SU-DHL-6 (cell line): Measurements from ENCODE around the gene IDH2.

ENCODE experiments used
- EZH2phosphoT487 ChIP-seq: fragments of 200-600 bp; sonication (generic), shearing (Covaris generic); conservative IDR thresholded peaks from 2 replicates; pipeline ENCODE4 v1.6.1; 2018; ENCODE audit warnings: mild to moderate bottlenecking, antibody characterized with exemption, low read length, moderate library complexity, mixed read lengths
- TF ChIP-seq, protein P1 (sequence below): fragments of 200-600 bp; sonication (generic); IDR thresholded peaks from one replicate; pipeline ENCODE4 v1.5.1; 2017; ENCODE audit warnings: antibody characterized with exemption, mild to moderate bottlenecking, low read length, moderate library complexity; ENCODE audit not compliant: insufficient read depth, poor library complexity, severe bottlenecking

DNA sequence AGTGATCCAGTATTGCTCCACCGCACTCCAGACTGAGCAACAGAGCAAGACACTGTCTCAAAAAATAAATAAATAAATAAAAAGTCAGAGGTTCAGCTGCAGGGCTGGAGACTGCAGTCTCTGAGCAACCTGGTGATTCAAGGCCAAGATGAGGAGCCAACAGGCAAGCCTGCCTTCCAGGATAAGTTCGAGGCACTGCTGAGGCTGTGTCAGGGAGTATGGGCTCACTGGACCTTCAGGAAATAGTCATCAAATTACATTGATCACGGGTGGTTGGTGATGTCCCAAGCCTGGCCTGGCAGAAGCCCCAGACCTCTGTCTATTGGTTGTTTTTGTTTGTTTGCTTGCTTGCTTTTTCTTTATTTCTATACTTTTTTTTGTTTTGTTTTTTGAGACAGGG lies 41.5 kb downstream of the IDH2 start:
- TF ChIP-seq, protein P1, sequence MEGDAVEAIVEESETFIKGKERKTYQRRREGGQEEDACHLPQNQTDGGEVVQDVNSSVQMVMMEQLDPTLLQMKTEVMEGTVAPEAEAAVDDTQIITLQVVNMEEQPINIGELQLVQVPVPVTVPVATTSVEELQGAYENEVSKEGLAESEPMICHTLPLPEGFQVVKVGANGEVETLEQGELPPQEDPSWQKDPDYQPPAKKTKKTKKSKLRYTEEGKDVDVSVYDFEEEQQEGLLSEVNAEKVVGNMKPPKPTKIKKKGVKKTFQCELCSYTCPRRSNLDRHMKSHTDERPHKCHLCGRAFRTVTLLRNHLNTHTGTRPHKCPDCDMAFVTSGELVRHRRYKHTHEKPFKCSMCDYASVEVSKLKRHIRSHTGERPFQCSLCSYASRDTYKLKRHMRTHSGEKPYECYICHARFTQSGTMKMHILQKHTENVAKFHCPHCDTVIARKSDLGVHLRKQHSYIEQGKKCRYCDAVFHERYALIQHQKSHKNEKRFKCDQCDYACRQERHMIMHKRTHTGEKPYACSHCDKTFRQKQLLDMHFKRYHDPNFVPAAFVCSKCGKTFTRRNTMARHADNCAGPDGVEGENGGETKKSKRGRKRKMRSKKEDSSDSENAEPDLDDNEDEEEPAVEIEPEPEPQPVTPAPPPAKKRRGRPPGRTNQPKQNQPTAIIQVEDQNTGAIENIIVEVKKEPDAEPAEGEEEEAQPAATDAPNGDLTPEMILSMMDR = no peak
- no peak for TF ChIP-seq EZH2phosphoT487
